COR-L47 (cell line): ENCODE data around the gene ACAA1.
"Not testable (repeated sequence)": the region's sequence is repeated elsewhere in the genome, so short reads cannot be mapped to it uniquely, and the experiment has no call there.

Experiments used
- DNase-seq: peaks from one replicate; lab custom pipeline; 2025; lab: John Stamatoyannopoulos, UW

ACAA1 gene

DNA sequence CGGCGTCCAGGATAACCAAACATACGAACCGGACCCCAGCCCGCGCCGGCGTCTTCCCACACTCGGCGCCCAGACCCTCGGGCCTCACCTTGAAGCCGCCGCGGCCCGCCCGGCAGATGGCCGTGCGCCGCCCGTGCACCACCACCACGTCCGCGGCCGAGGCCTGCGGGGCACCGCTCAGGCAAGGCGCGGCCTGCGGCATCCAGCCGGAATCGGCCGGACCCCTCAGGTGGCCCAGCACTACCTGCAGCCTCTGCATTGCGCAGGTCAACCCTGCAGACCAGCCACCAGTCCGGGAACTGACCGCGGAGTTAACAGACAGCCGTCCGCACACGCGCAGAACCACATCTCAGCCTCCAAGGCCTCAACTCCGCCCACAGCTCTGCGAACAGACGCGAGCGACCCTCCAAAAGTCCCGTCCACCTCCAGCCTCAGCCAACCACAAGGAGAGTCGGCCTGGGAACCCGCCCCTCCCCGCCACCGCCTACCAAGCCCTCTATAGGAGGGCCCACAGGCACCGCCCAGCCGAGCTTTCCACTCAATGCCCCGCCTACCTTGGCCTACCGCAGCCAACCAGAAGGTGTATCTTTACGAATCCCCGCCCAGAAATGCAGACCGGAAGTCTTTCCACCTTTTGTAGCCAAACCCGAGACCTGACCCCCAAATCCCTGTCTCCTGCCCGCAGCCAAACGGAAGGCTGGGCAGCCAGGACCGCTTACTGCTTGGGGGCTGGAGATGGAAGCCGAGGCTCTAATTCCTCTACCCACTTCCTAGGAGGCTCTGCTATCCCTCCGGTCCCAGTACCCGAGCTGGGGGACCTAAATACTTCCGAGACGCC, at the start of gene ACAA1:
ACAA1 (minus strand) TSS at position 351 of the 838 bp plus-strand sequence; CDS start at position 259, 92 bp downstream.
- peak; percentile 92 for DNase-seq

DNA sequence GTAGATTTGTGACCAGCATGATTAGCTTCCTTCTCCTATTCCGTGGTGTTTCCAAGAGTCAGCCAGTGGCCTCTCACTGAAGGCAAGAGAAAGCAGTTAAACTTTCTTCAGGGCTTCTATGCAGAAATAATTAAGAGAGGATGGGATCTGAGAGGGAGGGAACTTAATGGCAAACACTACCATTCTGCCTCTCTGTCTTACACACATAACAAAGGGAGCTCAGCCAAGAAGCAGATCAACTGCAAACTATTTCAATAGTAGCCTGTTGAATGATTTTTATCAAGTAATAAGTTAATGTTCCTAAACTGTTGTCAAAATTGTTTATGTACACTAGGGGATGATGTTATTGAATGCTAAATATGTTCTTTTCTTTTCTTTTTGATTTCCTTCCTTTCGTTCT, 40.3 kb upstream of the ACAA1 start:
- no peak for DNase-seq

DNA sequence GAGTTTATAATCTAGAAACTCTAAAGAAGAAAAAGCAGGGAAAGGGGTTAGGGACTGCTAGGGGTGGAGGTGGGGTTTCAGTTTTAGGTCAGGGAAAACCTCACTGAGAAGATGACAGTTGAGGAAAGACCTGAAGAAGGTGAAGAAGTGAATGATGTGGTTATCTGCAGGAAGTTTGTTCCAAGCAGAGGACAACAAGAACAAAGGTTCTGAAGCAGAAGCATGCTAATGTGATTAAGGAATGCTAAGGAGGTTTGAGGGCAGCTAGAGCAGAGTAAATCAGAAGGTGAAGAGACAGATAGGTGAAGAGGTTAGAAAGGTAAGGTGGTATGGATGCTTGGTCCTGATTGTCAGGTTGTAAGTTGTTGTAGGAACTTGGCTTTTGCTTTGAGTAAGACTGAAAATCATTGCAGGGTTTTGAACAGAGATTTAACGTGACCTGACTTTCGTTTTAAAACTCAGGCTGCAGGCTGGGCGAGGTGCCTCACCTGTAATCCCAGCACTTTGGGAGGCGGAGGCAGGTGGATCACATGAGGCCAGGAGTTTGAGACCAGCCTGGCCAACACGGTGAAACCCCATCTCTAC, 37.0 kb upstream of the ACAA1 start:
- no peak for DNase-seq

- no peak for DNase-seq
Observed at GRCh38 chr3:38171622-38172021, 34.7 kb upstream of the ACAA1 start.

GRCh38 chr3:38170722-38171121, 33.8 kb upstream of the ACAA1 start:
- DNase-seq: no peak

DNA sequence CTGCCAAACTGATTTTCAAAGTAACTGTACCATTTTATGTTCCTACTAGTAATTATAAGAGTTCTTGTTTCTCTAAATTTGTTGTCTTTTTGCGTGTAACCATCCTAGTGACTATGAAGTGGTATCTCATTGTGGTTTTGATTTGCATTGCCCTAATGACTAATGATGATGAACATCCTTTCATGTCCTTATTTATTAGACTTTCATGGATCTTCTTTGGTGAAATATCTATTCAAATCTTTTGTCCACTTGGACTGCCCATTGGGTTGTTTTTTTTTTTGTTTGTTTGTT, 32.0 kb upstream of the ACAA1 start:
- DNase-seq: no peak

GRCh38 chr3:38168151-38169026, 31.5 kb upstream of the ACAA1 start:
- DNase-seq: no peak

- DNase-seq: no peak
Observed at GRCh38 chr3:38167591-38167990, 30.7 kb upstream of the ACAA1 start.

DNA sequence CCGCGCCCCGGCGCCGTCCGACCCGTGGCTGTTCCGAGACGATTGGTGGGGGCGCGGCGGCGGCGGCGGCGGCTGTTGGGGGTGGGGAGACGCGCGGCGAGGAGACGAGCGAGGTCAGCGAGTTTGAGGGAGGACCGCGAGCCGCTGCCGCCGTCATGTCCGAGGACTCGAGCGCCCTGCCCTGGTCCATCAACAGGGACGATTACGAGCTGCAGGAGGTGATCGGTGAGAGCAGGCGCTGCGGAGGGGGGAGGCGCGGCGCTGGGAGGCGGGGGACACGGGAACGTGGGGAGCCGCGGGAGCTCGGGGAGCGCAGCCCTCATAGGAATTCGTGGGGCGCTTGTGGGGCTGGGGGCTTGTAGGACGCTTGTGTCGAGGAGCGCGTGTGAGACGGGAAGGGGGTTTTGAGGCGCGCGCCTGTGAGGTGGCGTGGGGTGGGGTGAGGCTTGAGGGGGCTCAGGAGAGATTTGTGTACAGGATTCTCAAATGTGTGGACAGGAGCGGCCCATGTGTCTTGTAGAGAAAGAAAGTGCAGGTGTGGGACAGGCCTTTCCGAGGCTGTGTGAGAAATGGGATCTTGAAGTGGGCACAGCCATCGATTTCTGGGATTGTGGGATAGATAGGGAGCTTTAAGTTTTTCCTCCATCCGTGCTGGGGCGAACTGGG, 28.9 kb upstream of the ACAA1 start:
- peak; percentile 23 for DNase-seq

DNA sequence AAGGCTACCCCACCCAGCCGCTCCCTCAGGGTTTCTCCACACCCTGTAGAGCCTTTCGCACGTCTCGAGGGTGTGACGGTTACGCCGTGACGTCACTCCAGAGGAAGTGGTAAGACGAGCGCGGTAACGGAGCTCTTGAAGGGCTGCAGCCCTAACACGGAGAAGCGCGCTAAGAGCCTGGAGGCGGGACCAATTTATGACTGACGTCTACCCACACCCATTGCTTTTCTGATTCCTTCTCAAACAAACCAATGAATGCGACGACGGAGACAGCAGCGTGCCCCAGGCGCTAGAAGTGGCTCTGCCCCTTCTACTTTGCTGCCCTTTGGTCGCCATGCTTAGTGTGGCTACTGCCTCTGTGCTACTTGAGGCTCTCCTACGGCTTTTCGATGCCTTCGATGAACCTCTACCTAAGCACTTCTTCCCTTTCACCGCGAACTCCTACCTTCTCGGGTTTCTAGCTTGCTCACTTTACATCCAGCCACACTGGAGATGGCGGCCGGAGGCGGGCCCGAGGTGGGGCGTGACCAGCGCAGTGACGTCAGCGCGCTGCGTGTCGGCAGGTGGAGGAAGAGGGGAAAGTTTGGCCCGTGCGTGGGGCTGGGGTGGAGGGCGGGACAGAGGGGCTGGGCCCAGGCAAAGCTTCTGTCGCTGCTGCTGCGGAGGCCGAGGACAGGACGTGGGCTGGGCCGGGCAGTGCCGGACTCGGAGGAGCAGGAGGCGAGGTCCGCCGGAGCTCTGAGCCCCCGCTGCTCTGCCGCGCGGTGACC, 28.2 kb upstream of the ACAA1 start, which contains the start of gene OXSR1:
OXSR1 (plus strand) TSS at position 586 of the 770 bp plus-strand sequence. CDS start 340 bp downstream, outside the sequence.
- DNase-seq: peak; percentile 95

GRCh38 chr3:38164643-38164951, 27.7 kb upstream of the ACAA1 start:
- DNase-seq: no peak

DNA sequence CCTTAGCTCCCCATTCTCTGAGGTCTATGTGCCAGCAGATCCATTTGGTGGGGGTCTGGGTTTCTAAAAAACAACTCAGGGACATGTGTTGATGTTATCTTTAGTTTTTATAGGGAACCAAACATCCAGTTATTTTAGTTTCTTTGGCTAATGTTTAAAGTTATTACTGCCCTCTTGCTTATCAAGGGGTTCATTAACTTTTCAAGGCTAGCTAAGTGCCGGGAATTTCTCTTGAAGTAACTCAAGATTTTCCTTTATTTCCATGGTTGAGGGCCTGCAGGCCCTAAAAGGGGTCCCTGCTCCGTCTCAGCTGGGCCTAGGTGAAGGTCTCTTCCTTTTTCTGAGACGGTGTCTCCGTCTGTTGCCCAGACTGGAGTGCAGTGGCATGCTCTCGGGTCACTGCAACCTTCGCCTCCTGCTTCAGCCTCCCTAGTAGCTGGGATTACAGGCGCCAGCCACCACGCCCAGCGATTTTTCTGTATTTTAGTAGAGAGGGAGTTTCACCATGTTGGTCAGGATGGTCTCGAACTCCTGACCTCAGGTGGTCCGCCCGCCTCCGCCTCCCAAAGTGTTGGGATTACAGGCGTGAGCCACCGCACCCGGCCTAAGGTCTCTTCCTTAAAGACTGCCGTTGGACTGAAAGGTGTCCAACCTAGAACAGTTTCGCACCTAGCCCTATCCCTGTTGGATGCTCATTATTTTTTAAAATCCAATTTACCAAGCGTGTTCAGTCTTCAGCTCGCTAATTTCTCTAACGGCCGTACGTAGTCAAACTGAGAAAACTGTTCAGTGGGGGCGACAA, 27.1 kb upstream of the ACAA1 start:
- no peak for DNase-seq

- DNase-seq: no peak
Observed at GRCh38 chr3:38163117-38163840, 26.4 kb upstream of the ACAA1 start.

DNA sequence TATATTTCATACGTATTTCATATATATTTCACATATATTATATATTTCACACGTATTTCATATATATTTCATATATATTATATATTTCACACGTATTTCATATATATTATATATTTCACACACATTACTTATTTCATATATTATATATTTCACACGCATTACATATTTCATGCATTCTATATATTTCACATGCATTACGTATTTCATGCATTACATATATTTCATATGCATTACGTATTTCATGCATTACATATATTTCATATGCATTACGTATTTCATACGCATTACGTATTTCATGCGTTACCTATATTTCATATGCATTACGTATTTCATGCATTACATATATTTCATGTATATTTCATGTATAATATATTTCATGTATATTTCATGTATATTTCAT, 23.8 kb upstream of the ACAA1 start:
- not testable (repeated sequence) for DNase-seq

GRCh38 chr3:38158472-38158871, 21.5 kb upstream of the ACAA1 start:
- DNase-seq: no peak

DNA sequence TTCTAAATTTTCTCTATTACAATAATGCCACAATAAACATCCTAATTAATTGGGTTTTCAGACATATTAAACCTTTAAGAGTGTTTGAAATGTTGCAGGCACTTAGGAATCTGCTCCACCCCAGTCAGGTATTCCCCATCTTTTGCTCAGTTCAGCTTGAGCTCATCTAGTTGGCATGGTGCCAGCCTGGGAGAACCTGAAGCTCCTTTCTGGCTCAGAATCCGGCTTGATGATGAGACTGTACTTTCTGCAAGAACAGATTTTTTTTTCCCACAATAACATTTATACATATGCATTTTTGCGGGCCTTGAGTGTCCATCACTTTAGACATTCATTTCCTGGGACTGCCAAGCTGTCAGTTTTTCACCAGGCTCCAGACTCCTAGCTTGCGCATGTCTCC, 20.7 kb upstream of the ACAA1 start:
- DNase-seq: peak; percentile 4

DNA sequence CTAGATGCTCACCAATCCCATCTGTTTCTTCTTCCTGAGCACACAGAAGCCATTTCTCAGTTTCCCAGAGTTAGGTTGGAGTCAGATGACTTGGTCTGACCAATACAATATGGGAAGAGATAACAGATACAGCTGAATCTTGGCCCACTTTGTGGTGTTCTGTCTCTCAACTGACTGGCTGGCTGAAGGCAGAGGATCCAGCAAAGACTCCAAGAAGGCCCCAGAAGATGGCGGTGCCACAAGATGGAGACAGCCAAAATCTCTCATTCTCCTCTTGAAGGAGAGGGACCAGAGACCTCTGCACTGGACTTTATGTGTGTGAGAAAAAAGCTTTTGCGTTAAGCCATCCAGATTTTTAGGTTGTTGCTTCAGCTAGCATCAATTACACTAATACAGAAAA, 20.2 kb upstream of the ACAA1 start:
- DNase-seq: no peak

- no peak for DNase-seq
Observed at GRCh38 chr3:38155825-38156224, 18.9 kb upstream of the ACAA1 start.

GRCh38 chr3:38154625-38155255, 17.8 kb upstream of the ACAA1 start:
- no peak for DNase-seq
